HepG2 (cell line): ENCODE measurements around the gene SRCAP. TPM values are rescaled to one million over a fixed set of nuclear protein-coding genes. Genes with fewer than 3 reads are reported as not detected.
A peak's percentile ranks its signal among the peaks of the same experiment; 100 is the strongest.

ENCODE experiments used
- ATAC-seq: fragments of 200-7000 bp; cut with Tn5 transposase; 3 replicates; pipeline ENCODE4 v1.9.1; 2020; ENCODE audit warnings: mild to moderate bottlenecking, moderate library complexity
- BruUV-seq: library from RNA; stranded (reverse); fragments of 400-500 nt; replicated peaks from 2 replicates; lab custom pipeline; 2021; lab: Mats Ljungman, UMichigan
- CTCF ChIA-PET: fragments of 300-600 bp; formaldehyde crosslinking; extraction: SDS; loops from one replicate; lab custom pipeline; 2021; ENCODE audit warnings: low total read pairs, inconsistent platforms, low intra/inter-chr PET ratio; lab: Yijun Ruan, JAX
- POLR2A ChIA-PET: fragments of 350-600 bp; sonication (Branson Sonifier 250); formaldehyde crosslinking; loops from one replicate; lab custom pipeline; 2020; ENCODE audit warnings: antibody characterized with exemption, inconsistent platforms; lab: Yijun Ruan, JAX
- DNase-seq: peaks from one replicate; pipeline ENCODE4 v3.0.0-alpha.2; 2015; ENCODE audit warnings: low spot score
- FAIRE-seq: peaks from 3 replicates; lab custom pipeline; 2011; peaks lifted over from hg19 to GRCh38; lab: Jason Lieb, UNC
- H2AFZ ChIP-seq: one replicate; pipeline ENCODE4 v1.6.1; 2011; ENCODE audit warnings: low read length, inconsistent platforms
- H3K27ac ChIP-seq: fragments of 300-600 bp; 3 replicates; pipeline ENCODE4 v1.8.0; 2011; ENCODE audit warnings: mixed run types, mild to moderate bottlenecking, mixed read lengths, low read length, inconsistent platforms; ENCODE audit not compliant: insufficient read depth; ENCODE audit errors: extremely low read length
- H3K27me3 ChIP-seq, 2 experiments: fragments of 200-600 bp in 1 of 2; 2 replicates in 1 of 2; 3 replicates in 1 of 2; pipeline versions ENCODE4 v1.6.0 to v1.8.0; 2011; ENCODE audit warnings: low read length in 2 of 2, mild to moderate bottlenecking in 2 of 2, moderate library complexity in 2 of 2, inconsistent platforms in 1 of 2; ENCODE audit not compliant: insufficient read depth in 2 of 2, control insufficient read depth in 1 of 2
- H3K36me3 ChIP-seq, 2 experiments: fragments of 200-600 bp in 1 of 2; replicated peaks in 1 of 2; 2 replicates in 1 of 2; 3 replicates in 1 of 2; pipeline versions ENCODE4 v1.5.1 to v1.8.0; 2011; ENCODE audit warnings: low read length in 2 of 2, inconsistent platforms in 1 of 2; ENCODE audit not compliant: insufficient read depth in 2 of 2, control insufficient read depth in 1 of 2
- H3K4me1 ChIP-seq: 2 replicates; pipeline ENCODE4 v1.5.1; 2012; ENCODE audit warnings: low read length, inconsistent platforms; ENCODE audit not compliant: insufficient read depth
- H3K4me2 ChIP-seq: 2 replicates; pipeline ENCODE4 v1.6.0; 2011; ENCODE audit warnings: low read depth, low read length, inconsistent platforms
- H3K4me3 ChIP-seq, 3 experiments: fragments of 200-600 bp in 1 of 3; sonication (generic), shearing (Covaris generic) in 1 of 3; replicated peaks in 1 of 3; 2 replicates each; pipeline ENCODE4 v1.5.1; 2011 to 2016; ENCODE audit warnings: low read length in 3 of 3, inconsistent platforms in 2 of 3, low read depth in 2 of 3, mild to moderate bottlenecking in 2 of 3, control low read depth in 1 of 3, mixed read lengths in 1 of 3; ENCODE audit not compliant: insufficient read depth in 1 of 3
- H3K79me2 ChIP-seq: one replicate; pipeline ENCODE4 v1.6.1; 2011; ENCODE audit warnings: low read length, inconsistent platforms; ENCODE audit not compliant: insufficient read depth
- H3K9ac ChIP-seq: 2 replicates; pipeline ENCODE4 v1.6.0; 2011; ENCODE audit warnings: mild to moderate bottlenecking, low read depth, low read length, inconsistent platforms; ENCODE audit not compliant: insufficient read depth
- H3K9me3 ChIP-seq: 2 replicates; pipeline ENCODE4 v1.5.1; 2012; ENCODE audit warnings: mild to moderate bottlenecking, low read length
- H4K20me1 ChIP-seq: 2 replicates; pipeline ENCODE4 v1.6.0; 2011; ENCODE audit warnings: inconsistent platforms, mild to moderate bottlenecking, low read length, moderate library complexity; ENCODE audit not compliant: insufficient read depth
- ARNT2 ChIP-seq: sonication (generic); formaldehyde crosslinking; IDR thresholded peaks from 2 replicates; pipeline ENCODE4 v1.8.0; 2022; ENCODE audit warnings: mild to moderate bottlenecking, low read depth, missing genetic modification reagents, moderate library complexity
- GATAD1 ChIP-seq: IDR thresholded peaks from 2 replicates; pipeline ENCODE4 v1.6.1; 2016; ENCODE audit warnings: missing genetic modification reagents, missing compliant biosample characterization
- KAT8 ChIP-seq: IDR thresholded peaks from 2 replicates; pipeline ENCODE4 v1.6.1; 2016; ENCODE audit warnings: missing genetic modification reagents, missing compliant biosample characterization
- MYNN ChIP-seq: sonication (generic); formaldehyde crosslinking; IDR thresholded peaks from 2 replicates; pipeline ENCODE4 v1.4.0; 2020; ENCODE audit warnings: mild to moderate bottlenecking, low read depth, missing genetic modification reagents
- RFX3 ChIP-seq: IDR thresholded peaks from 2 replicates; pipeline ENCODE4 v1.6.1; 2016; ENCODE audit warnings: missing biosample characterization, missing genetic modification reagents
- SIN3B ChIP-seq: fragments of 150-350 bp; IDR thresholded peaks from 2 replicates; pipeline ENCODE4 v1.6.1; 2014; ENCODE audit warnings: low read length
- SIX4 ChIP-seq: sonication (generic); formaldehyde crosslinking; IDR thresholded peaks from 2 replicates; pipeline ENCODE4 v1.4.0; 2020; ENCODE audit warnings: missing genetic modification reagents
- TBL1XR1 ChIP-seq: fragments of 150-350 bp; IDR thresholded peaks from 2 replicates; pipeline ENCODE4 v1.6.1; 2014; ENCODE audit warnings: borderline replicate concordance, low read length; ENCODE audit not compliant: partially characterized antibody
- ZFYVE20 ChIP-seq: sonication (generic); formaldehyde crosslinking; IDR thresholded peaks from 2 replicates; pipeline ENCODE4 v1.8.0; 2023; ENCODE audit warnings: low read depth, mild to moderate bottlenecking, moderate library complexity, missing genetic modification reagents, borderline replicate concordance
- ZMYM4 ChIP-seq: sonication (generic); formaldehyde crosslinking; IDR thresholded peaks from 2 replicates; pipeline ENCODE4 v1.8.1; 2023; ENCODE audit warnings: mild to moderate bottlenecking, missing genetic modification reagents
- ZNF468 ChIP-seq: sonication (generic); formaldehyde crosslinking; IDR thresholded peaks from 2 replicates; pipeline ENCODE4 v1.8.0; 2022; ENCODE audit warnings: mild to moderate bottlenecking, moderate library complexity, missing genetic modification reagents
- WGBS: methylation state at CpG from one replicate; pipeline ENCODE4 v1.1.6; 2017; ENCODE audit warnings: low lambda C conversion rate; 5-methylcytosine and 5-hydroxymethylcytosine counted together
- in situ Hi-C: cut with HindIII; loops from 2 replicates; pipeline ENCODE4 v1.10.0; 2017; ENCODE audit warnings: low pct_unique_long_range_greater_than_20kb; ENCODE audit not compliant: extremely low pct_ligation_motif_present
- intact Hi-C: fragments of 100-400 bp; cut with micrococcal nuclease; formaldehyde crosslinking; loops from one replicate; pipeline ENCODE4 v1.10.0; 2022; ENCODE audit not compliant: unreplicated experiment
- polyA plus RNA-seq, 8 experiments: library from polyadenylated mRNA; depleted of rRNA in 3 of 8; stranded (reverse) in 7 of 8; unstranded in 1 of 8; fragments of >200 nt; fragmentation: Illumina TruSeq in 4 of 8; extraction: Trizol in 4 of 8; gene quantifications; 2 replicates each; pipeline versions ENCODE4 v1.2.1 to v1.2.3, GENCODE V29; 2011 to 2016; ENCODE audit warnings: low read depth in 4 of 8, missing spikeins in 1 of 8, mixed read lengths in 1 of 8; ENCODE audit not compliant: insufficient read depth in 1 of 8
- total RNA-seq, 5 experiments: library from RNA; depleted of rRNA; stranded (reverse); fragments of >200 nt; fragmentation: Illumina TruSeq; extraction: Trizol; gene quantifications; 2 replicates each; pipeline ENCODE4 v1.2.3, GENCODE V29; 2016; ENCODE audit warnings: low read depth in 1 of 5
- TF ChIP-seq, protein P1 (sequence below): IDR thresholded peaks from 2 replicates; pipeline ENCODE4 v1.6.1; 2016; ENCODE audit warnings: low read depth, control low read depth
- TF ChIP-seq, protein P2 (sequence below): sonication (generic); formaldehyde crosslinking; IDR thresholded peaks from 2 replicates; pipeline ENCODE4 v1.4.0; 2020; ENCODE audit warnings: mild to moderate bottlenecking, missing genetic modification reagents

The SRCAP gene
- total and polyA plus RNA-seq, 2 of the 13 experiments (the other 11 are each of a cell fraction or from before 2014, with no cell fraction given), result 4.9 to 9.0 TPM

DNA sequence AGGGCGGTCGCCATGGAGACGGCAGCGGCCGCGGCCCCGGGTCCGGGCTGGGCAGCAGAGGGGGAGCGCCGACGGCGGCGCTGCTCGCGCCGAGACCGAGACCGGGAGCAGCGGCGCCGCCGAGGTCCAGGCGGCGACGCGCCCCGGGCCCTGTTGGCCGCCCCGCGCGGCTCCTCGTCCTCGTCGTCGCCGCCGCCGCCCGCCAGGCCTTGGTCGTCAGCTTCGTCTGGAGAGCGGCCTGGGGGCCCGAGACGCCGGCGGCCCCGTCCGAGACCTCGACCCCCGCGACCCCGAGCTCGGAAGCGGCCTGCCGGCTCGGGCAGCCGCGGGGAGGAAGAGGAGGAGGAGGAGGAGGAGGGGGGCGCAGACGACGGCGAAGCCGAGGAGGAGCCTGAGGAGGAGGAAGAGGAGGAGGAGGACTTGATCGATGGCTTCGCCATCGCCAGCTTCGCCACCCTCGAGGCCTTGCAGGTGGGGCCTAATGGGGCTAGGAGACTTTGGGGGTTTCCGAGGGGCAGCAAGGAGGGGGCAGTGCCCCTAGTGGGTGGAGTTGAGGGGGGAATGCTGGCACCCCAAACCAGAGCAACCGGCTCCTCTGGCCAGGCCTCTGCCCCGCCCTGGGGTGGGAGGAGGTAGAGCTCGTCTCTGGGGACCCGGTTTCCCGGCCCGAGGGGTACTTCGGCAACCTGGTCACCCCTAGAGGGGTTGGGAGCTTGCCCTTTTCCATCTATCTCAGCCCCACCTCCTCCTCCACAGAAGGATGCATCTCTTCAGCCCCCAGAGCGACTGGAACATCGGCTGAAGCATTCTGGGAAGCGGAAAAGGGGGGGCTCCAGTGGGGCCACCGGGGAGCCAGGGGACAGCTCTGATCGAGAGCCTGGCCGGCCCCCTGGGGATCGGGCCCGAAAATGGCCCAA, 39.2 kb upstream of the SRCAP start:
- H3K79me2 ChIP-seq, result peaks cover 45% of the 10 kb centered on the region
- intact Hi-C loops (loop anchor here (10.0 kb wide), 2 partner anchors 135 to 575 kb away; partner anchors contain the start of gene ZNF768), in situ Hi-C loops (loop anchor here (25.0 kb wide), 1 partner anchor 847 kb away; the partner anchor contains the start of genes MAZ, MVP, PAGR1 and PRRT2)
- 18% methylated on average over 26 of the region's 84 CpGs for WGBS
- H3K9ac ChIP-seq, result peak overlapping the region; percentile 91
- H4K20me1 ChIP-seq, result peaks cover 30% of the 10 kb centered on the region; the same call in 1 of the 2 replicates
- BruUV-seq, result no TSS peak
- CTCF ChIA-PET, result interaction anchor here (1.2 kb wide), 1 partner anchor 34 kb away, joined by 3 read pairs; no protein-coding TSS in a partner anchor
- H3K4me1 ChIP-seq, result peaks cover 37% of the 10 kb centered on the region
- H3K4me2 ChIP-seq, result peak overlapping the region; percentile 92
- peaks cover 38 to 58% of the 10 kb centered on the region in 2 experiments for H3K36me3 ChIP-seq
- FAIRE-seq, result no peak
- DNase-seq, result no peak
- no peaks in the 10 kb centered on the region; a peak in 1 of 5 replicates for H3K27me3 ChIP-seq
- H3K9me3 ChIP-seq, result no peaks in the 10 kb centered on the region
- no peak overlapping the region for H2AFZ ChIP-seq
- peak overlapping the region; percentile 93 for H3K27ac ChIP-seq
- H3K4me3 ChIP-seq, result peak overlapping the region; percentile 78 to 89 (median 82)
- POLR2A ChIA-PET, result interaction anchor here (1.1 to 2.2 kb wide), 27 partner anchors 7 to 594 kb away, joined by 3 to 18 read pairs (median 7); partner anchors contain the start of genes ALDOA, CD2BP2, DCTPP1 and FBXL19
- ATAC-seq, result no peak
- no peak for TF ChIP-seq TBL1XR1
- no peak for TF ChIP-seq ARNT2 (CRISPR knock-in tag)
- no peak for TF ChIP-seq ZFYVE20
- TF ChIP-seq, protein P1, sequence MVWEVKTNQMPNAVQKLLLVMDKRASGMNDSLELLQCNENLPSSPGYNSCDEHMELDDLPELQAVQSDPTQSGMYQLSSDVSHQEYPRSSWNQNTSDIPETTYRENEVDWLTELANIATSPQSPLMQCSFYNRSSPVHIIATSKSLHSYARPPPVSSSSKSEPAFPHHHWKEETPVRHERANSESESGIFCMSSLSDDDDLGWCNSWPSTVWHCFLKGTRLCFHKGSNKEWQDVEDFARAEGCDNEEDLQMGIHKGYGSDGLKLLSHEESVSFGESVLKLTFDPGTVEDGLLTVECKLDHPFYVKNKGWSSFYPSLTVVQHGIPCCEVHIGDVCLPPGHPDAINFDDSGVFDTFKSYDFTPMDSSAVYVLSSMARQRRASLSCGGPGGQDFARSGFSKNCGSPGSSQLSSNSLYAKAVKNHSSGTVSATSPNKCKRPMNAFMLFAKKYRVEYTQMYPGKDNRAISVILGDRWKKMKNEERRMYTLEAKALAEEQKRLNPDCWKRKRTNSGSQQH, result peak; percentile 17; the same call in 1 of the 2 replicates
- TF ChIP-seq, protein P2, sequence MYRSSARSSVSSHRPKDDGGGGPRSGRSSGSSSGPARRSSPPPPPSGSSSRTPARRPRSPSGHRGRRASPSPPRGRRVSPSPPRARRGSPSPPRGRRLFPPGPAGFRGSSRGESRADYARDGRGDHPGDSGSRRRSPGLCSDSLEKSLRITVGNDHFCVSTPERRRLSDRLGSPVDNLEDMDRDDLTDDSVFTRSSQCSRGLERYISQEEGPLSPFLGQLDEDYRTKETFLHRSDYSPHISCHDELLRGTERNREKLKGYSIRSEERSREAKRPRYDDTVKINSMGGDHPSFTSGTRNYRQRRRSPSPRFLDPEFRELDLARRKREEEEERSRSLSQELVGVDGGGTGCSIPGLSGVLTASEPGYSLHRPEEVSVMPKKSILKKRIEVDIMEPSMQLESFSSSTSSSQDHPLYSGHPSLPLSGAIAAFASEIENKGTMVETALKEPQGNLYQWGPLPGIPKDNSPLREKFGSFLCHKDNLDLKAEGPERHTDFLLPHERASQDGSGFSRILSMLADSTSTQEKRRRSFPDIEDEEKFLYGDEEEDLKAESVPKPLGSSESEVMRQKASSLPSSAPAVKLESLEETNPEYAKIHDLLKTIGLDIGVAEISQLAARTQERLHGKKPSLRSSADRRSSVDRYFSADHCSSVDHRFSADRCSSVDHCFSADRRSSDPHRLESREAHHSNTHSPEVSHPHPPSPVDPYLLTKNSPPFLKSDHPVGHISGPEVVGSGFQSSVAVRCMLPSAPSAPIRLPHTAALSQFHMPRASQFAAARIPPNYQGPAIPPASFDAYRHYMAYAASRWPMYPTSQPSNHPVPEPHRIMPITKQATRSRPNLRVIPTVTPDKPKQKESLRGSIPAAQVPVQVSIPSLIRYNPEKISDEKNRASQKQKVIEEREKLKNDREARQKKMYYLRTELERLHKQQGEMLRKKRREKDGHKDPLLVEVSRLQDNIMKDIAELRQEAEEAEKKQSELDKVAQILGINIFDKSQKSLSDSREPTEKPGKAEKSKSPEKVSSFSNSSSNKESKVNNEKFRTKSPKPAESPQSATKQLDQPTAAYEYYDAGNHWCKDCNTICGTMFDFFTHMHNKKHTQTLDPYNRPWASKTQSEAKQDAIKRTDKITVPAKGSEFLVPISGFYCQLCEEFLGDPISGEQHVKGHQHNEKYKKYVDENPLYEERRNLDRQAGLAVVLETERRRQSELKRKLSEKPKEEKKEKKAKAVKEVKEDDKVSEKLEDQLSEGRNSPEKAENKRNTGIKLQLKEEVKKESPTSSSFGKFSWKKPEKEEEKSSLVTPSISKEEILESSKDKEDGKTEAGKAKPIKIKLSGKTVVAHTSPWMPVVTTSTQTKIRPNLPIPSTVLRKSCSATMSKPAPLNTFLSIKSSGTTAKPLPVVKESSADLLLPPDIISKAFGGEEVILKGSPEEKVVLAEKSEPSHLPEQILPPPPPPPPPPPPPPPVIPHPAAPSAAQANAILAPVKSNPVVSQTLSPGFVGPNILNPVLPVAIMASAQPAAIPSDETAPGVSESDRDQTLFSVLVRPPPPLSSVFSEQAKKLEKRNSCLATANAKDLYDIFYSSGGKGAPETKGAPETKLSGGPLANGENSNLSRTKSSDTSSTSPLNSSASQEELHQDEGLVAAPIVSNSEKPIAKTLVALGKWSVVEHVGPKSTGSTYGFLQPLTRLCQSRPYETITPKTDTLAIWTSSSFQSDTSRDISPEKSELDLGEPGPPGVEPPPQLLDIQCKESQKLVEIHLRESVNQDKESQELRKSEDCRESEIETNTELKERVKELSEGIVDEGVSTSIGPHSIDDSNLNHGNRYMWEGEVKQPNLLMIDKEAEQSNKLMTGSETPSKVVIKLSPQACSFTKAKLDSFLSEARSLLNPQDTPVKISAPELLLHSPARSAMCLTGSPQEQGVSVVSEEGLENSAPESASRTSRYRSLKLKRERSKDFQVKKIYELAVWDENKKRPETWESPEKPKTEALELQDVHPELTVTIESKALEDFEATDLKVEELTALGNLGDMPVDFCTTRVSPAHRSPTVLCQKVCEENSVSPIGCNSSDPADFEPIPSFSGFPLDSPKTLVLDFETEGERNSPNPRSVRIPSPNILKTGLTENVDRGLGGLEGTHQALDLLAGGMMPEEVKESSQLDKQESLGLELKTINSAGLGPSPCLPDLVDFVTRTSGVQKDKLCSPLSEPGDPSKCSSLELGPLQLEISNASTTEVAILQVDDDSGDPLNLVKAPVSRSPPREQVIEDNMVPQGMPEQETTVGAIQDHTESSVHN (CRISPR knock-in tag), result no peak
- no peak for TF ChIP-seq ZMYM4
- TF ChIP-seq RFX3, result no peak
- TF ChIP-seq MYNN (CRISPR knock-in tag), result no peak
- no peak for TF ChIP-seq GATAD1 (CRISPR knock-in tag)
- no peak for TF ChIP-seq KAT8
- TF ChIP-seq SIN3B, result no peak
- no peak for TF ChIP-seq ZNF468 (CRISPR knock-in tag)
- TF ChIP-seq SIX4 (CRISPR knock-in tag), result no peak
